GM12878 (cell line): Measurements from ENCODE around the gene CSH2. TPM values are rescaled to one million over a fixed set of nuclear protein-coding genes. Genes with fewer than 3 reads are reported as not detected.

ENCODE experiments used
- CBFB ChIP-seq: IDR thresholded peaks from 2 replicates; pipeline ENCODE4 v1.6.1; 2016; ENCODE audit warnings: antibody characterized with exemption, low read depth
- CUX1 ChIP-seq: IDR thresholded peaks from 2 replicates; pipeline ENCODE4 v1.6.1; 2012; ENCODE audit warnings: improper control_type of control experiment, low read depth, low read length; ENCODE audit not compliant: insufficient replicate concordance
- HDAC6 ChIP-seq: fragments of 200-600 bp; sonication (generic); IDR thresholded peaks from one replicate; pipeline ENCODE4 v1.8.0; 2017; ENCODE audit warnings: antibody characterized with exemption; ENCODE audit not compliant: unreplicated experiment
- IKZF1 ChIP-seq: fragments of 450-650 bp; conservative IDR thresholded peaks from 2 replicates; pipeline ENCODE4 v1.6.1; 2017; ENCODE audit warnings: antibody characterized with exemption, mild to moderate bottlenecking
- JUNB ChIP-seq: IDR thresholded peaks from 2 replicates; pipeline ENCODE4 v1.6.1; 2016; ENCODE audit warnings: antibody characterized with exemption, mild to moderate bottlenecking
- MLLT1 ChIP-seq: fragments of 450-650 bp; IDR thresholded peaks from 2 replicates; pipeline ENCODE4 v1.6.1; 2016; ENCODE audit warnings: mild to moderate bottlenecking
- MTA3 ChIP-seq: IDR thresholded peaks from 2 replicates; pipeline ENCODE4 v1.6.1; 2012; ENCODE audit warnings: low read length, inconsistent platforms, borderline replicate concordance
- RCOR1 ChIP-seq: conservative IDR thresholded peaks from 2 replicates; pipeline ENCODE4 v1.6.1; 2012; ENCODE audit warnings: low read depth, low read length, improper control_type of control experiment
- RUNX3 ChIP-seq: IDR thresholded peaks from 2 replicates; pipeline ENCODE4 v1.6.1; 2012; ENCODE audit warnings: low read length, inconsistent platforms
- TCF7 ChIP-seq: IDR thresholded peaks from 2 replicates; pipeline ENCODE4 v1.6.1; 2014; ENCODE audit warnings: antibody characterized with exemption, borderline replicate concordance
- USF2 ChIP-seq: IDR thresholded peaks from 2 replicates; pipeline ENCODE4 v1.6.1; 2011; ENCODE audit warnings: low read depth, low read length, improper control_type of control experiment, borderline replicate concordance
- polyA plus RNA-seq, 11 experiments: library from polyadenylated mRNA; depleted of rRNA in 4 of 11; unstranded in 6 of 11; stranded (reverse) in 5 of 11; fragments of >200 nt; fragmentation: Nextera tagmentation in 4 of 11; fragmentation: Illumina TruSeq in 1 of 11; extraction: Ambion mirVana in 4 of 11; extraction: Trizol in 1 of 11; gene quantifications; 1 replicate in 1 of 11; 2 replicates in 10 of 11; pipeline versions ENCODE4 v1.2.1 to v1.2.3, GENCODE V29; 2011 to 2016; ENCODE audit warnings: inconsistent platforms in 2 of 11, missing spikeins in 2 of 11, low read depth in 1 of 11
- total RNA-seq, 4 experiments: library from RNA; depleted of rRNA in 3 of 4; stranded (reverse); fragments of >200 nt in 3 of 4; fragmentation: Illumina TruSeq in 1 of 4; extraction: Trizol in 1 of 4; gene quantifications; 2 replicates each; pipeline versions ENCODE4 v1.2.1 to v1.2.3, GENCODE V29; 2013 to 2021

CSH2 gene
- total and polyA plus RNA-seq, 10 of the 15 experiments (the other 5 are each of a cell fraction or from before 2014, with no cell fraction given): not detected

DNA sequence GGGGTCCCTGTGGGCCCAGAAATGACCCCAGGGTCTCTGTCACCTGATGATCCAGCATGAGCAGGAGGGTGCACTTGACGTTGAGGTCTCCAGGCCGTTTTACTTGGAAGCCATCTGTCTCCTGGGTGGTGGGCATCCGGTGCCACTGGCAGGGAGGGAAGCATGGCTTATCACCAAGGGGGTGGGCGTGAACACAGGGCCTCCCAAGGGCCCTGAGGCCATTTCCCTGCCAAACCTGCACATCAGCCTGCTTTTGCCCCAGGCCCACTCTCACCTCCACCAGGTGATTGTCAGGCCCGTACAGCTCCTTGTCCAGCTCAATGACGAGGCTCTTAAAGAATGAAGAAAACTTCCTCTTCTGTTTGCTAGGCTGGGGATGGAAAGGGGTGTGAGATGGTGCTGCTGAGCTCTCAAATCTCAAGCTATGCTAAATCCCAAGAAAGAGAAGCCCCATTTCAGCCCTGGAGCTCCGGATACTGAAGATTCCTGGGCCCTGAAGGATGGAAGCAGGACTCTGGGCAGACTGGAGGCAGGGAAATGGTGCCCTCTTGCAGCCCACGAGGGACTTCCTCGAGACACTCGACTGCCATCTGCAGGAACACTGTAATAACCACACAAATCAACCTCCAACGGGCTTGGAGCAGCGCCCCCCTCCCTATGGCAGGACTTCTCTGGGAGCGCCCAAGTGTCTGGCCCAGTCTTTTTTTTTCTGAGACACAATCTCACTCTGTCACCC lies 38.9 kb downstream of the CSH2 start (continued):
- TF ChIP-seq CUX1 (no peak), TCF7 (no peak), RCOR1 (no peak), HDAC6 (no peak), MLLT1 (0 out of 2 replicates have a peak, but pooled peaks have one; percentile 42), USF2 (no peak), JUNB (no peak), CBFB (no peak), RUNX3 (peak; percentile 76), IKZF1 (no peak; the same call in 1 of the 2 replicates), MTA3 (no peak)
